WI38 (cell line): ENCODE results near the gene SERPINA5.

ENCODE experiments used
- H3K4me3 ChIP-seq: 2 replicates; pipeline ENCODE4 v1.5.1; 2011; ENCODE audit warnings: low read depth, mild to moderate bottlenecking, control low read depth, low read length
- TF ChIP-seq, protein P1 (sequence below): IDR thresholded peaks from 2 replicates; pipeline ENCODE4 v1.5.1; 2012; ENCODE audit warnings: low read depth, mild to moderate bottlenecking, control low read depth, low read length

SERPINA5 gene

DNA sequence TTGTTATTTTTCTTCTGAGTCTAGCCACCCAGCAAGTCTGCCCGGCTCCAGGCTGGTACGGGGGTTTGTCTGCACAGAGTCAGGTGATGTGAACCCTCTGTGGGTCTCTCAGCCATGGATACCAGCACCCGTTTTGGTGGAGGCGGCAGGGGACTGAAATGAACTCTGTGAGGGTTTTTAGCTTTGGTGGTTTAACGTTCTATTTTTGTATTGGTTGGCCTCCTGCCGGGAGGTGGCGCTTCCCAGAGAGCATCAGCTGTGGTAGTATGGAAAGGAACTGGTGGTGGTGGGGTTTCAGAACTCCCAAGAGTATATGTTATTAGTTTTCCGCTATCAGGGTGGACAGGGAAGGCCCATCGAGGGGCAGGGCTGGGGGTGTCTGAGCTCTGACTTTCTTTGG lies 25.2 kb upstream of the SERPINA5 start:
- no peak overlapping the region for H3K4me3 ChIP-seq
- TF ChIP-seq, protein P1, sequence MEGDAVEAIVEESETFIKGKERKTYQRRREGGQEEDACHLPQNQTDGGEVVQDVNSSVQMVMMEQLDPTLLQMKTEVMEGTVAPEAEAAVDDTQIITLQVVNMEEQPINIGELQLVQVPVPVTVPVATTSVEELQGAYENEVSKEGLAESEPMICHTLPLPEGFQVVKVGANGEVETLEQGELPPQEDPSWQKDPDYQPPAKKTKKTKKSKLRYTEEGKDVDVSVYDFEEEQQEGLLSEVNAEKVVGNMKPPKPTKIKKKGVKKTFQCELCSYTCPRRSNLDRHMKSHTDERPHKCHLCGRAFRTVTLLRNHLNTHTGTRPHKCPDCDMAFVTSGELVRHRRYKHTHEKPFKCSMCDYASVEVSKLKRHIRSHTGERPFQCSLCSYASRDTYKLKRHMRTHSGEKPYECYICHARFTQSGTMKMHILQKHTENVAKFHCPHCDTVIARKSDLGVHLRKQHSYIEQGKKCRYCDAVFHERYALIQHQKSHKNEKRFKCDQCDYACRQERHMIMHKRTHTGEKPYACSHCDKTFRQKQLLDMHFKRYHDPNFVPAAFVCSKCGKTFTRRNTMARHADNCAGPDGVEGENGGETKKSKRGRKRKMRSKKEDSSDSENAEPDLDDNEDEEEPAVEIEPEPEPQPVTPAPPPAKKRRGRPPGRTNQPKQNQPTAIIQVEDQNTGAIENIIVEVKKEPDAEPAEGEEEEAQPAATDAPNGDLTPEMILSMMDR = no peak

DNA sequence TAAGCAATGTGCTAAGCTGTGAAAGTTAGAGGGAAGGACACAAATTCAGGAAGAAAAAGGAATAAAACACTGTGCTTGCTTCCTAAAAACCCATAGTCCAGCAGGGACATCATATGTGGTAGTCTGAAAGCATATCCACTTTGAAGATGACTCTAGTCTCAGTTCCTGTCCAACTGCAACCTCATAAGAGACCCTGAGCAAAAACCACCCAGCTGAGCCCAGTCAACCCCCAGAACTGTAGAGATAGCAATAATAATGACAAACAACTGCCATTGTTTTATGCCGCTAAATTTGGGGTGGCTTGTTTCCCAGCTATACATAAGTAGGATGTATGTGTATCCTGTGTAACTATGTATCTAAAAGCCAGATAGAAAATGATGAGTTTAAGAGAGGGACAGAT lies 23.9 kb upstream of the SERPINA5 start:
- TF ChIP-seq, protein P1 = no peak
- no peak overlapping the region for H3K4me3 ChIP-seq

DNA sequence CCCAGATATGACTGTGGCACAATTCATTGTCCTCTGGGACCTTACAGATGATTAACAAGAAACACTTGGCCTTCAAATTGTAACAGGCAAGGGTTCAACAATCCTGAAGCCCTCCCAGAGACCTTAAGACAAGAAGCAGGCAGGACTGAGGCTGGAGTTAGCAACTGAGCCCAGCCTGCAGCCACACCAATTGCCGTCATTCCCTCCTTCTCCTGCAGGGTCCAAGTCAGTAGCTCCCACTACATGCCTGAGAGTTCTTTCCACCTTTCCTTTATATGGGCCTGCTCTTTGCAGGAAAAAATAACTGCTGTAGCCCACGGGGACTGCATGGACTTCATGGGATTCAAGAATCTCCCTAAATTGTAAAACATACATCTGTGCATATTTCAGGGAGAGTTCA lies 22.4 kb upstream of the SERPINA5 start:
- TF ChIP-seq, protein P1 = no peak
- no peak overlapping the region for H3K4me3 ChIP-seq

DNA sequence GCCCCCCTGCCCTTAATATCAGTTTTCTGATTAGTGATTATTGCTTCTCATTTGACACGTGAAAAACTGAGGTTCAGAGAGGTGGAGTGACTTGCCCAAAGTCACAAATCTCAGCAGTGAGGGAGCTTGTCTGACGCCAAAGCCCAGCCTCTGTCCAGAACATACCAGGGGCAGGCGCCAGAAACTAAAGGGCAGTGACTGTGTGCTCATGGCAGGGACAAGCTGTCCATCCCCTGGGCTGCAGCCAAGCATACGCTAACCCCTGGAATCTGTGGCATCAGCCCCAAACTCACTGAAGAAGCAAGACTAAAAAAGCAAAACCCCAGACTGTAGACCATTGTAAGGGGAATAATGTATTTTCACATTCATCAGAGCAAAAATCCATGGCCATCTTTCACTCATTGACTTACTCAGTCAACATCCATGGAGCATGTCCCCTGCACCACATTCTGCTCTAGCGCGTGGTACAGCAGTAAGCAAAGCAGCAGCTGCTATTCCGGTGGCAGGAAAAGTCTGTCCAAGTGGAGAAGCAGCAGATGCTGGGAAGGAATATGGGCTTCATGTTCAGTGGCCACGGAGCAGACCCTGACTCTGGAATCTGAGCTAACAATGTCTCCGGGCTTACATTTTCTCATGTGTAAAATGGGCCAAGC lies 21.5 kb upstream of the SERPINA5 start:
- TF ChIP-seq, protein P1 = no peak
- no peak overlapping the region for H3K4me3 ChIP-seq

DNA sequence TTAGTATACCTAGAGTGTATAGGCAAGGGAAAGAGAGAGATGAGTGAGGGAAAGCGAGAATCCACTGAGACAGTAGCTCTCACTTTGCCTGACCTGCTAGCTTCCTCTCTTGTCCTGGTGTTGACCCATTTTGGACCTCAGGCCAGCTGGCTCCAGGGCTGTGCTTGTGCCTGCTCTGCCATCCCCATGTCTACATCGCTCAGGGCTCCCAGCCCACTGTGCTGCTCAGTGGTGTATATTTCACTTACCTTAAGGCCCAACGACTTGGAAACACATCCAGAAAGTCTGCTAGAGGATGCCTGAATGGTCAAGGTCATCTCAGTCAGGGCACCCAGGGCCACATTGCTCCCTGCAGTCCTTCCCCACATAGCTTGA lies 20.9 kb upstream of the SERPINA5 start:
- H3K4me3 ChIP-seq = no peak overlapping the region
- TF ChIP-seq, protein P1 = no peak

DNA sequence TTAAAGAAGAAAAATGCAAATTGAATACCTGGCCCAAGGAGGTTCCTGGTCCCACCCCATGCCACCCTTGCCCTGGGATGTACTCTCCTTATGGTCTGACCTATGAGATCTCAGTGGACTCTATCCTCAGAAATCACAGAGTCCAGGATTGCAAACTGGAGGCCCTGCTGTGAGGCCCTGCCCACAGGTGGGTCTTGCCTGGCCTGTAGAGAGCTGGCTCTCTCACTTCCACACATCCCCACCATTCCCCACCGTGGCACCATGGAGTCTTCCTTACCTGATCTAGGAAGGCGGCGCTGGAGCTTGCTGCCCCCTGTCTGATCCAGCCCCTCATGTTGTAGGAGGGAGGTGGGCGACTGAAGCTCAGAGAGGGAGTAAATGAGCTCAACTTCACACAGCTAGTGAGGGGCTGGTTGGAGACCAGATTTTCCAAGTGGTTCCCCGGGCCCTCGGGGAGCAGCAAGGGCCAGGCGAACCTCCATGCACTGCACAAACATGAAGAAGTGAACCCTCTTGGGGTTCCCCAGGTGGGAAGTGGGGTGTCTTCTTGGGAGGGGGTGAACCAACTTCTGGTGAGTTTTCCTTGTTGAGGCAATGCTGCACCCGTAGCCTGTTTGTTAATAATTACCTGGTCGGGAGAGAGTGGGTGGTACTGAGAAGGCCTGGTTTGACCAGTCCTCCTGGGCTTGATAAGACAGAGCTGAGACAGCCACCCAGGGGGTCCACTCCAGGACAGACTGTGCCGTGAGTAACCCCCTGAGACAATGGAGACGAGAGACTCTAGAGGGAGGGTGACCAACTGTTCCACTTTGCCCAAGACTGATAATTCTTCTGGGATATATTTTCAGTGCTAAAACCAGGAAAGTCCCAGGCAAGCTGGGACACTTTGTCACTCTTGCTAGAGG lies 20.2 kb upstream of the SERPINA5 start, which contains the start of gene SERPINA4:
TSS of gene SERPINA4 (plus strand) at position 692 of the 905 bp plus-strand sequence. CDS start 2,041 bp downstream, outside the sequence.
- no peak within 1 kb of the TSS for H3K4me3 ChIP-seq
- TF ChIP-seq, protein P1 = no peak

DNA sequence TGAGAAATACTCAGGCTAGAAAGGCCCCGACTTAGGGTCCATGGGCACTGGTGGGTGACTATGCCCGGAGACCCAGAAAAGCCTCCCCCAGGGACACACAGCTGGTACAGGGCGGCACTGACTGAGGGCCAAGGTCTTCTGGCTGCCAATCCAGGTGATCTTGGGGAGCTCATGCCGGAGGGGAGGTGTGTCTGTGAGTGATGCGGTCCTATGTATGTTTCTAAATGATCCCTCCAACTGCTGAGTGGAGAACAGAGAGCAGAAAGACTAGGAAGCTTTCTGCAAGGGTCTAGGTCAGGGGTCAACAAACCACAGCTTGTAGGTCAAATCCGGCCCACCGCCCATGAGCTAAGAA lies 19.6 kb upstream of the SERPINA5 start:
- H3K4me3 ChIP-seq = no peak overlapping the region
- TF ChIP-seq, protein P1 = no peak
